C4-2B (cell line): ENCODE data around the gene LHFPL2.
"Not testable (repeated sequence)": the region's sequence is repeated elsewhere in the genome, so short reads cannot be mapped to it uniquely, and the experiment has no call there.

Experiments
- H3K27ac ChIP-seq: fragments of 450-650 bp; 2 replicates; pipeline ENCODE4 v1.5.1; 2017
- CTCF ChIP-seq: fragments of 450-650 bp; conservative IDR thresholded peaks from 2 replicates; pipeline ENCODE4 v1.5.1; 2017; ENCODE audit warnings: mild to moderate bottlenecking
- ZFX ChIP-seq: fragments of 450-650 bp; IDR thresholded peaks from 2 replicates; pipeline ENCODE4 v1.6.1; 2017

LHFPL2 gene

GRCh38 chr5:78624992-78625391 lies 23.6 kb downstream of the LHFPL2 start:
- H3K27ac ChIP-seq = no peak overlapping the region
- no peak for TF ChIP-seq CTCF
- no peak for TF ChIP-seq ZFX

GRCh38 chr5:78624011-78624541 lies 24.5 kb downstream of the LHFPL2 start:
- H3K27ac ChIP-seq = no peak overlapping the region
- TF ChIP-seq ZFX (no peak), CTCF (no peak)

- TF ChIP-seq ZFX = no peak
- TF ChIP-seq CTCF = no peak
- H3K27ac ChIP-seq = no peak overlapping the region
These were observed 26.1 kb downstream of the LHFPL2 start for GRCh38 chr5:78622302-78622971.

GRCh38 chr5:78621291-78621738 lies 27.3 kb downstream of the LHFPL2 start:
- TF ChIP-seq CTCF (no peak), ZFX (no peak)
- H3K27ac ChIP-seq = no peak overlapping the region

- H3K27ac ChIP-seq = not testable (repeated sequence)
These were observed 28.5 kb downstream of the LHFPL2 start for GRCh38 chr5:78620119-78620518.

- no peak overlapping the region for H3K27ac ChIP-seq
- TF ChIP-seq CTCF (no peak), ZFX (no peak)
These were observed 30.3 kb downstream of the LHFPL2 start for GRCh38 chr5:78618303-78618702.

GRCh38 chr5:78615697-78616096 lies 32.9 kb downstream of the LHFPL2 start:
- H3K27ac ChIP-seq = no peak overlapping the region
- TF ChIP-seq ZFX (no peak), CTCF (no peak)

- TF ChIP-seq ZFX = no peak
- TF ChIP-seq CTCF = no peak
- no peak overlapping the region for H3K27ac ChIP-seq
These were observed 33.8 kb downstream of the LHFPL2 start for GRCh38 chr5:78614816-78615215.
